HG03442 (cell line): ENCODE data around the gene RNASEH2B.

Source experiments
- ATAC-seq: cut with Tn5 transposase; IDR thresholded peaks from one replicate; pipeline ENCODE4 v1.9.1; 2021; ENCODE audit warnings: mild to moderate bottlenecking, moderate library complexity; ENCODE audit not compliant: unreplicated experiment

Gene RNASEH2B

DNA sequence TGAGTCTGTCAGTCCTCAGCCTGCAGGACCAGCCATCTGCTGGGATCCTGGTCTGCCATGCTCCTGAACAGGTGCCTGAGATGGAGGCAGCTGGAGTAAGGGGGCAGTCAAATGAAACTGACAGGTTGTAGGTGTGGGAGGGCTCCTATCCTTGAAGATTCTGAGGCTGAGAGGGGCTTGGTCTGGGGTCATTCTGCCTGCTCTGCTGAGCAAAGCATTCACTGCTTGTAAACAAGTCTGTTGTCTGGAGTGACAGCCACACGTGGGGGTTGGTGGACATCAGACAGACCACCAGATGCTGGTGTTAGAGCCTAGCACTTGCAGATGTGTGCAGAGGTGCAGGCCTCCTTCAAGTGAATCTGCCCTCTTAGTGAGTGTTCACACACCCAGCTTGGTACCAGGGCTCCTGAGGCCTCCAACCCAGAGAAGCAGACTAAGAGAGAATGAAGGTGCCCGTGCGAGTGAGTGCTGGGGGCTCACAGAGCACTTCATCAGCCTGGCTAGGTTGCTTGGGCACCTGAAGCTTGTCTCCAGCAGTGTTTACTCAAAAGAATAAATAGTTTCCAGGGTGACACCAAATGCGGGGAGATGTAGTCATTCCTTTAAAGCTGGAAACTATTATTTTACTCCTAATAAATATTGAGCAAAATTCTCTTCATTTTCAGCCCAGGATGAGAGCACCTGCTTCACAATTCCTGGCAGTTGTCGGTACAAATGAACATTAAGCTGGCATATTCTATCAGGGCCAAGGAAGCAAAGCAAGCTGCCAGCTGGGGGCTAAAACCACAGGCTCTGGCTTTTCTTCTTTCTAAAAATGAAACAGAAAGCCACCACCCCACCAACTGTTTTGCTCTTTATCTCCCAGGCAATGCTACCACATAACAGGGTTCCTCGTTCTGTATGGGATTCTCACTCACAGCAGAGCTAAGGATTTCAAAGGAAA, 82.3 kb downstream of the RNASEH2B start:
- ATAC-seq, result peak; percentile 87

DNA sequence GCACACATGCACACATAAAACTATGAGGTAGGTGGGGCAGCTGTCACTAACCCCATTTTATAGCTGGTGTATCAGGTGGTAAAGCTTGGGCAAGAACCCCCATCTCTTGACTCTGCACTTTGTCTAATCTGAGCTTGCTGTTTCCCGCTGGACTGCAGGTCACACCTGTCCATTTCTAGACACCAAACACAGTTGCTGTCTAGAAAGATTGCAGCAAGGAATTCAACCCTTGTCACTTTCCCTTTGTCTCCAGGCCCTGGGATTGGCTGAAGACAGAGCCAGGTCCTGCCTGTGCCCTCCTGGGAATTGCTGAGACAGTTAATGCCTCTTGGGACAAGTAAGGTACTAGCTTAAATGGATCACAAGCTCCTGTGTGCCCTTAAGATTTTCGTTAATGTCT, 83.8 kb downstream of the RNASEH2B start:
- ATAC-seq, result no peak

DNA sequence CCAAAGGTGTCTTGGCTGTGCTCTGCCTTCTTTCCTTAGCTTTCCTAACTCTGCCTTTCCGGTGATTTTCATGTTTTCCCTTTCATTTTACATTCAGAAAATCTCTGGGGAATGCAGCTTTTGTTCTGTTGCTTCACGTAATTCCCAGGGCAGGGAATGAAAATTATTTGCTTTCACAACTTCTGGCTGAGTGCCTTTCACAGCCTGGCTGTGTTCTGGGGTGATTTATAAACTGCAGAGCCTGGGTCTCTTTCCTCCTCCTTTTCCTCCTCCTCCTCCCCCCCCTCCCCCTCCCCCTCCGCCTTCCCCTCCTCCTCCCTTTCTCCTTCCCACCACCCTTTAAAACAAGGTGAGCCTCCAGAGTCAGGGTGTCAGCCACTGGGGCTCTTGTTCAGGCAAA, 84.3 kb downstream of the RNASEH2B start:
- no peak for ATAC-seq

DNA sequence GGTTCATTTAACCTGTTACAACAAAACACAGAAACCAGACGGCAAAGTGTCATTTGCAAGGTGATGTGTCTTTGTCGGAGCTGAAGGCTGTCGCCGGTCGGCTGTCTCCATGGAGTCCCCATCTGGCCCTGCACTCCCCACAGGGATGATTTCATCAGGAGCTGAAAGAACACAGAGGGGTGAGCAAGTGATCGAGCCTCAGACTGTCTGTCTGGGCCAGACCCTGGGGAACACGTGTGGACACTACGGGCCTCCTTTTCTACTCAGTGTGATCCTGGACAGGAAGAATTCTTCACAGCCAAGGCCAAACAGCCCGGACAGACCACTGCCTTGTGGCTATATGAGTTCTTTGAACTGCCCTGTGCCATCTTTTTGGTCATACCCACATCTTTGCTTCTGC, 85.1 kb downstream of the RNASEH2B start:
- no peak for ATAC-seq

DNA sequence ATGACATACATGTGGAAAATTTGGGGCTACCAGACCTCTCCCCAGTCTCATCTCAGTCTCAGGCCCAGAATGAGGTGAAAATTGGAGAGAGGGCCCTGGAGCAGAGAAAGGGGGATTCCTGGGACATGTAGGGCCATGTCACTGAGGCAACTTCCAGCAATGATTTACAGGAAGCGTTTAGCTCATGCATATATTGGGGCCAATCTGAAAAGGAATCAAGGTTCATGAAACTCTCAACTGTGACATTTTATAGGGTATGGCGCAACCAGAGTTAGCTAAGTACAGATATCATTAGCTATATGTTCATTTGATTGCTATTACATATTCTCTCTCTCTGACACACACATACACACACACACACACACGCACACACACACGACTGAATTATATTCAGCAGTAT, 86.3 kb downstream of the RNASEH2B start:
- ATAC-seq, result no peak

DNA sequence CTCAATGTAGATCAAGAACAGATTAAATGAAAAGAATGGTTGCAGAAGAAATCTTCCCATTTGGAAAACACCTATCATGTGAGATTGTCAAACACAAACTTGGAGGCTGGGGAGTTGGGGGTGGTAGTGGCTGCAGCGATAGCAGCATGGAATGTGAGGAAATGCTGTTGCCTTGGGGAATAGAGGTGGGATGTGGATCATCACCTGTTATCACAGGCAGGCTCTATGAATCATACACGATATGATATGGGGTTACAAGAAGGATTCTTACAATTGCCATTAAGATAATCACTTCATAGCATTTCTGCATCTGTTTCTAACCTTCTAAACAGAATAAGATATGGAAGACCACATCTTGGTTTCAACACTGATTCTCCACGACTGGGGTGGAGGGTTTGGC, 88.7 kb downstream of the RNASEH2B start:
- ATAC-seq, result no peak

DNA sequence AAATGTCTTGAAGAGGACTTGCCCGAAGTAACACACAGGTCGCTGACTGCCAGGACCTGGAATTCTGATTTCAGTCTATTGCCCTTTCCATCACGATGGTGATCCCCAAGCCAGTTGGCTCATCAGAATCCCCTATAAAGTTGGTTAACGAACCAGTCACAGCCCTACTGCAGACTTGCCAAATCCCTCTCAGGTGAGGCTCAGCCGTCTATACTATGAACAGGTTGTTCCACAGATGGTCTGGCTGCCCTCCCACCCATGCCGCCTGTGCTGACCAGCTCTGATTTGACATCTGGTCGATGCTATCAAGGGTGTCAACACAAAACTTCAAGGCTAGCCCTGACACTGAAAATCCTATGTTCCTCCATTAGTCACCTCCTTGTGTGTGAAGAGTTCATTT, 90.0 kb downstream of the RNASEH2B start:
- ATAC-seq, result no peak

DNA sequence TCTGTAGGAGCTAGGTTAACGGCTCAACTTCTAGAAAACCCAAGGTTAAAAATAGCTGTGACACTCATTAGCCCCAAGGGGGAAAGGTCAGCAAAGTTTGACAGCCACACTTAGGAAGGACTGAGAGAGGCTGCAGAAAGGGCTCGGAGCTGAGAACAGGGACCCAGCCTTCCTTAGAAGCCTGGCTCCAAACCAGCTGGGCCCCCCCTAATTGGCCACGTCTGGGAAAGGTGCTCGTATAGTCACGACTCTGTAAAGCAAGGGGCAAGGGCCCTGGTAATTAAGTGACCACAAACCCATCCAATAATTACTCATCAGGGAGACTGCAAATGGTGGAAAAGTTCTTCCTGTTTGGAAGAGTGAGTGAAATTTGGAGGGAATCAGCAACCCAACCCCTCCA, 90.5 kb downstream of the RNASEH2B start:
- ATAC-seq, result no peak

DNA sequence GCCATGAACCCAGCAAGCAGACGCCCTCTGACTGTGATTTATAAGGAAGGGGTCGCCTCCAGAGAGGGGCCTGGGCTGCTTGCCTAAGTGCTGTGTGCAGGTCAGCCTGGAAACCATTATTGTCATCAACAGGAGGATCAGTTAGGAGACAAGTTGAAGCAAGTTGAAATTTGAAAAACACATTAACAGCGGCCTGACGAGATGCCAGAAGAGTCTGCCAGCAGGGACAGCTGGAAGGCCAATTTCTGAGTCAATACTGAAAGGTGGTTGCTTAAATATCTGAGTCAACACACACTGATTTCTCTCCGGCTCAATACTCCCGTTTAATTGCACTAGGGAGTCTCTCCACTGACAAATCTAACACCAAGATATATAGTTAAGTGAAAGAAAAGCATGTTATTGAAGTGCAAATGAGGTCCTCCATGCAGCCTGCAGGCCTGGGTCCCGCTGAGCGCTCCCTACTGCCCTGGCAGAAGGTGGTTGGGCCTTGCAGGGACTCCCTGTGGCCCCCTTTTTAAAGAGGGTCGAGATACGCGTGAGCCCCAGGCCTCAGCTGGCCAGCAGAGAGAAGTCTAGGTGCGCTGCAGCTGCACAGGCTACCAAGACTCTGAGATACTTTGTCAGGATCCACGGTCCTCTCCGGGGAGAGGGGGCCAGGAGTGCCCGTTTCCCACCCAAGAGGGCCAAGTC, 91.1 kb downstream of the RNASEH2B start:
- ATAC-seq, result no peak

DNA sequence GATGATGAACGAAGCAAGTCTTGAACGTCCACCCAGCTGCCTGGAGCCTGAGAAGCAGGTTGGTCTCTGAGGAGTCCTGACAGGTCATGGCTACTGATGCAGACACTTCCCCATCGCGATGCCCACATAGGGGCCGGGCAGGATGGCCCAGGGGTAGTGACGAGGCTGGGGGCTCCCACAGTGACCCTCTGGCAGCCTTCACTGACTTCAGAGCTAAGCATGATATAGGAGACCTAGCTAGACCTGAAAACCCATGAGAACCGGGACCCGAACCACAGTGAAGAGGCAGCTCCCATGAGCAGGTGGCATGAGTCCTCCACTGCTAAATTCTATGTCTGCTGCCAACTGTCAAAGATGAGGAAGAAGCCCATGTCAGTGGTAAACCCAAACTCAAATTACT, 91.7 kb downstream of the RNASEH2B start:
- no peak for ATAC-seq

DNA sequence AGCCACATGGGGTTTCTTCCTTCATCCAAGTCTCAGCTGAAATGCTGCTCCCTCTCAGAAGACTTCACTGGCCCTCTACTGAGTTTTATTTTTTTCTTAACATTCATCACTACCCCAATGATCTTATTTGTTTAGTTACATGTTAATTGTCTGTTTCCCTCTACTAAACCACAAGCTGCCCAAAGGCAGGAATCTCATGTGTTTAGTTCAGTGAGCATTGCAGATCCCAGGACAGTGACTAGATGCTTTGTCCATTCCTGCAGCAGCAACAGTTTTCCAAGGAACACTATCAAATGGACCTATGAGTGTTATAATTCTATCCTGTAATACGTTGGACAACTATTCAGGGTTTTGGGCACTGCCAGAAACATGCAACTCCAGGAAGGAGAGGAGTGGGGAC, 93.1 kb downstream of the RNASEH2B start:
- ATAC-seq, result no peak

DNA sequence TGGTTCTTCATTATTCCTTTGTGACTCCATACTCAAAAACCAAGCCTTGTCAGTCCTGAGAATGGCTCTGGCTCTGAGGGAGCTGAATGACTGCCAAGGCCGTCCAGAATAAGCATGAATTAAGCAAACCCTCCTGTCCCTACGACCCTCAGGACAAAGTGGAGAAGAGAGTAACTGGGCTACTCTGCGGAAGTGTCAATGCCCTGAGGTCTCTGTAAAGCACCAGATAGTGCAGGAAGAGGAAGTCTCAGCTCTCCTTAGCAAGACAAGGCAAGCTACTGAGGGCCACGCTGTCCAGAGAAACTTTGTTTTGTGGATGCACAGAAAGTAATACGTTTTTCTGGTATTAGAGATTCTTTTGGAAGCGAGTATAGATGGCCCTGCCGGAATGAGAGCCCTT, 94.1 kb downstream of the RNASEH2B start:
- ATAC-seq, result no peak

DNA sequence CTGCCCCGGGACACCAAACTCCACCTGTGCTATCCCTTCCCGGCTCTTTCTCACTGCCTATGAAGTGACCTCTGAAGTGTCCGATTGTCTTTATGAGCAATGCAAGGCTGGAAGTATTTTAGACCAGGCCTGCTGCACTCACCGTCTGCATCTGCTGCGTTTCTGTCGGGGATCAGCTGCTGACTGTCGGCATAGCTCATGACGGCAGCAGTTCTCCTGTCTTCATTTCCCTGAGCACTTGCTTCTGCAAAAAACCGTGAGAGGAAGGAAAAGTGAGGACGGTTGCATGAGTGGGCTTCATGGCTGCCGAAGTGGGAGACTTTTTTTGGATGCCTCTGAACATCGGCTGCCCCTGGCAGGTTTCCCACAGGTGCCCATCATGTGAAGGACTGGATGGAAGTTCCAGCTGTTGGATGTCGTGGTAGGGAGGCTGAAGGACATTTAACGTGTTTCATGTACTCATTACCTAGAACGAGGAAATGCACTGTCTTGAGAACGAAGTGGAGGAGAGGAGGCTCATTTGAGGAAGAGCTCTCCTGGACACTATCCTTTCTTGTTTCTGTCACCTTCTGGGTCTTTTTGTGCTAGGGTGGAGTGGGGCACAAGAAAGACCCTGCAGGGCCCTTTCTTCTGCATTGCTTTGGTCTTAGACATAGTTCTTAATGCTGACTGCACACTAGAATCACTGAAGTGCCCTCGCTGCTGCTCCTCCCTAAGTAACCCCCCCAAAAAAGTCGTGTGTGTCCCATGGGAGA, 94.7 kb downstream of the RNASEH2B start:
- no peak for ATAC-seq

DNA sequence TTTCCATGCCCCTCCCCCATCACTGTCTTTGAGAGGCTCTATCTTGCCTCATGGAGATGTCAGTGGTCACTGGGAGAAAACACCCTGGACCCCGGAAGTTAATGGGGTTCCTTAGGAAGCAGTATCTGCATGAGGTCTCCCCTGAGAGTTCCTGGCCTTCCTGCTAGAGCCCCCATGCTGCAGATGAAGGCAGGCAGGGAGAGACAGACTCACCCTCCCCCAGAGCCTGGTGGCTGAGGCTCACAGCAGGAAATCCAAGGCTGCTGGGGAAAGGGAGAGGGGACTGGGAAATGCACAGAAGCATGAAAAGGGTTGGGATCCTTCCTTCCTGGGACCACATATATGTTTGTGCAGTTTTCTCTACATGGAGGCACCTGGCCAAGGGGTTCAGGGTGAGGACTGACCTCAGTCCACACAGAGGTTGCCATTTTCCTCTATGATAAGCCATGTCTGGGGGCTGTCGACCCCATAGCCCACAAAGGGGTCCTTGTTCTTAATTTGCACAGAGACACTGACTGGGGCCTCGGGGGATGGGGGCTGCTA, 95.4 kb downstream of the RNASEH2B start:
- ATAC-seq, result no peak

DNA sequence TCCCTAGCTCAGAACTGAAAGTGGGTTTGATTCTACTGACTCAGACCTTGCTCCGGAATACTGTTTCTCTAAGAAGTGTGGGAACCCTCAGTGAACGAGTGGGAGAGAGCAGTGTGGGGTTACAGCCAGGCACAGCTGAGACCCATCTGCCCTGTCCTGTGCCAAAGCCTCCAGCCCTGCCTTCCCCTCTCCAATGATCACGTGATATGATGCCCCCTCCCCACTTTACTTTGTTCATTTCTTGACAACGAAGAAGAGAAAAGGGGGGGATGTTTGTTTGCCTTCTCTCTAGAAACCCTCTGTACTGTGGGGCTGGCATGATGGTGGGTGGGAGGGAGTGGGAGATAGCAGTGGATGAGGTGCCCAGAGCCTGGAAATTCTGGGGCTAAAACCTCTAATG, 96.0 kb downstream of the RNASEH2B start:
- no peak for ATAC-seq
